Stimulated activated CD4-positive, alpha-beta T cell treated with anti-CD3 and anti-CD28 coated beads, Interleukin-12 subunit alpha, Interleukin-12 subunit beta, amount 100 ng/mL, for 4 hours (primary cell): ENCODE results near the gene PKD1L1.
A peak's percentile ranks its signal among the peaks of the same experiment; 100 is the strongest.
"Not testable (repeated sequence)": the region's sequence is repeated elsewhere in the genome, so short reads cannot be mapped to it uniquely, and the experiment has no call there.

ENCODE experiments used
- DNase-seq: peaks from one replicate; pipeline ENCODE4 v3.0.0-alpha.2; 2020

Gene PKD1L1, protein sequence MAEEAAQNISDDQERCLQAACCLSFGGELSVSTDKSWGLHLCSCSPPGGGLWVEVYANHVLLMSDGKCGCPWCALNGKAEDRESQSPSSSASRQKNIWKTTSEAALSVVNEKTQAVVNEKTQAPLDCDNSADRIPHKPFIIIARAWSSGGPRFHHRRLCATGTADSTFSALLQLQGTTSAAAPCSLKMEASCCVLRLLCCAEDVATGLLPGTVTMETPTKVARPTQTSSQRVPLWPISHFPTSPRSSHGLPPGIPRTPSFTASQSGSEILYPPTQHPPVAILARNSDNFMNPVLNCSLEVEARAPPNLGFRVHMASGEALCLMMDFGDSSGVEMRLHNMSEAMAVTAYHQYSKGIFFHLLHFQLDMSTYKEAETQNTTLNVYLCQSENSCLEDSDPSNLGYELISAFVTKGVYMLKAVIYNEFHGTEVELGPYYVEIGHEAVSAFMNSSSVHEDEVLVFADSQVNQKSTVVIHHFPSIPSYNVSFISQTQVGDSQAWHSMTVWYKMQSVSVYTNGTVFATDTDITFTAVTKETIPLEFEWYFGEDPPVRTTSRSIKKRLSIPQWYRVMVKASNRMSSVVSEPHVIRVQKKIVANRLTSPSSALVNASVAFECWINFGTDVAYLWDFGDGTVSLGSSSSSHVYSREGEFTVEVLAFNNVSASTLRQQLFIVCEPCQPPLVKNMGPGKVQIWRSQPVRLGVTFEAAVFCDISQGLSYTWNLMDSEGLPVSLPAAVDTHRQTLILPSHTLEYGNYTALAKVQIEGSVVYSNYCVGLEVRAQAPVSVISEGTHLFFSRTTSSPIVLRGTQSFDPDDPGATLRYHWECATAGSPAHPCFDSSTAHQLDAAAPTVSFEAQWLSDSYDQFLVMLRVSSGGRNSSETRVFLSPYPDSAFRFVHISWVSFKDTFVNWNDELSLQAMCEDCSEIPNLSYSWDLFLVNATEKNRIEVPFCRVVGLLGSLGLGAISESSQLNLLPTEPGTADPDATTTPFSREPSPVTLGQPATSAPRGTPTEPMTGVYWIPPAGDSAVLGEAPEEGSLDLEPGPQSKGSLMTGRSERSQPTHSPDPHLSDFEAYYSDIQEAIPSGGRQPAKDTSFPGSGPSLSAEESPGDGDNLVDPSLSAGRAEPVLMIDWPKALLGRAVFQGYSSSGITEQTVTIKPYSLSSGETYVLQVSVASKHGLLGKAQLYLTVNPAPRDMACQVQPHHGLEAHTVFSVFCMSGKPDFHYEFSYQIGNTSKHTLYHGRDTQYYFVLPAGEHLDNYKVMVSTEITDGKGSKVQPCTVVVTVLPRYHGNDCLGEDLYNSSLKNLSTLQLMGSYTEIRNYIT (N-terminal part only)

DNA sequence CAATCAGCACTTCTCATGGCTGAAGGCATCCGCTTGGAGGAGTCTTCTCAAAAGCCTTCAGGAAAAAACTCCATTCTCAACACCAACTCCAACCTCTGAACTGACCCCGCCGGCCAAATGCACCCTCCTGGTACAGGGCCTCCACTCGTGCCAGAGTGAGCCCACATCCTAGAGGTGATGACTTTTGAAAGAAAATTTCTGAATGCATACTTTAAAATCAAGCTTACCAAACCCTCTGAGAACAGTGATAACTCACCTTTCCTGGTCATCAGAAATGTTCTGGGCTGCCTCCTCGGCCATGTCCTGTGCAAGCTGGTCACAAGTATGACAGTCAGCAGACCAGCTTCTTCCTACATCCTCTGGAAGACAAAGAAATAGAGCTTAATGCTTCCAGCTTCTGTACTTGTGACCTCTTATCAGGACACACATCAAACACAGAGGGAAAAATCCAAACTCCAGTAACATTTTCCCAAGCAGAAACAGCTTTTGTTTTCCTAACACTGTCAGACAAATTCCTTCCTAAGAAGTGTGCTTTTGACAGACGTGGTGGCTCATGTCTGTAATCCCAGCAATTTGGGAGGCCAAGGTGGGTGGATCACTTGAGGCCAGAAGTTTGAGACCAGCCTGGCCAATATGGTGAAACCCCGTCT lies at the start of gene PKD1L1:
PKD1L1 (minus strand) TSS at position 326 of the 650 bp plus-strand sequence; CDS start at position 300, 26 bp downstream.
- no peak for DNase-seq

DNA sequence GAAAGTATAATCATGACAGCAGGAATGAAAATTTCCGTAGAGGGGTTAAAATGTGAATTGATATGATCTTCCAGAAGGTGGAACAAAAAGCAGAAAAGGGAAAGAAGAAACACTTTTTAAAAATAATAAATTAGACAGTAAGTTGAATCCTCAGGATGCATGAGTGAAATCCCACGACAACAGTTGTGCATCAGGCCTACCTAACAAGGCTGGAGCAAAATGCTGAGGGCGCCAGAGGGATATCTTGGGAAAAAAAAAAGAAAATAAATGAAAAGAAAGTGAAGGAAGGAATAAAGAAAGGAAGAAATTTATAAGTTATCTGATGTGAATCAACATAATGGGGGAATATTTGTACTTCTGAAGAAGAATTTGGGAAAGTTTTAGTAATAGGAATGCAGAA lies 44.2 kb upstream of the PKD1L1 start:
- DNase-seq: no peak

DNA sequence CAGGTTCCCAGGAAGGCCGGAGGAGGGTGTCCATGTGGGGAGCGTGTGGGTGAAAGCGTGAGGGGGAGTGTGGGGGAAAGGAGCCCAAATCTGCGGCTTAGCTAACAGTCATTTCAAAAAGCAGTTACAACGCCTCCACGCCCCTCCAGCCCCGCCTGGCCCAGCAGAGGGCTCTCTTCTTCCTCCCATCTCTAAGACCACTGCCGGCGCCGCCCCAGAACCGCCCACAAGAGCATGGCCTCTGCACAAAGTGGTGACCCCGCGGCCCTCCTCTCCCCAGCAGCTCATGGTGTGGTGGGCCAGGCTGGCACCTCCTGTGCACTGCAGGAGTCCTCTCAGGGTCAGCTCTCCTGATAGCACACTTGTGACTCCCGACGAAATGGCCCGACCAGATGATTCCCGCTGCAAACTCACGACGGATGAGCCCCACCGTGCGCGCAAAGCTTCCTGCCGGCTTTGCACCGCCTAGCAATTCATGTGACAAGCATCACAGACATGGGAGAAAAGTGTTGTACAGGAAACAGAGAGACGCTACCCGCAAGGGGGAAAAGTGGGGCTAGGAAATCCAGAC lies 43.6 kb upstream of the PKD1L1 start:
- DNase-seq: peak; percentile 78

DNA sequence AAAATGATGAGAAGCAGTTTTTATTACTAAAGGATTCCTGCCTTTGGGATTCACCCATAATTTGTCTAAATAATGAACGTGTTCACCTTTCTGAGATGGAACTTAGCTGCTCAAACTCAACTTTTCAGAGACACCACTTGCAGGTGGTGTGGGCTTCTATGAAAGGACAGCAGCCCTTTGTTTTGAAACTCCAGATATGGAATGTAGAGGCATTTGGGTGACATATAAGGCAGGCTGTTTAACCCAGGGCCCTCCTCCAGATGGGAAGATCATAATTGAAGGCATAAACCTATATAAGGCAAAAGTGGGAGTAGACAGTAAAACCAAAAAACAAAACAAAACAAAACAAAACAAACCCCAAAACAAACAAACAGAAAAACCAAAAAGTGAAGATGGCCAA lies 43.0 kb upstream of the PKD1L1 start:
- no peak for DNase-seq

DNA sequence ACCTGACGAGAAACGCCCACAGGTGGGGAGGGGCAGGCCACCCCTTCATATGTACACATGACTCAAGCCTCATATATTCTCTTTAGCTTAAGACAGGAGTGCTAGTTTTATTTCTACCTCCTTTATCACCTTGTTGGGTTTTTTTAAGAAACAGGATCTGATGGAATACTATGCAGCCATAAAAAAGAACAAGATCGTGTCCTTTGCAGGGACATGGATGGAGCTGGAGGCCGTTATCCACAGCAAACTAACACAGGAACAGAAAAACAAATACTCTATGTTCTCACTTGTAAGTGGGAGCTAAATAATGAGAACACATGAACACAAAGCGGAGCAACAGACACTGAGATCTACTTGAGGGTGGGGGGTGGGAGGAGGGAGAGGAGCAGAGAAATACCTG lies 42.3 kb upstream of the PKD1L1 start:
- no peak for DNase-seq

DNA sequence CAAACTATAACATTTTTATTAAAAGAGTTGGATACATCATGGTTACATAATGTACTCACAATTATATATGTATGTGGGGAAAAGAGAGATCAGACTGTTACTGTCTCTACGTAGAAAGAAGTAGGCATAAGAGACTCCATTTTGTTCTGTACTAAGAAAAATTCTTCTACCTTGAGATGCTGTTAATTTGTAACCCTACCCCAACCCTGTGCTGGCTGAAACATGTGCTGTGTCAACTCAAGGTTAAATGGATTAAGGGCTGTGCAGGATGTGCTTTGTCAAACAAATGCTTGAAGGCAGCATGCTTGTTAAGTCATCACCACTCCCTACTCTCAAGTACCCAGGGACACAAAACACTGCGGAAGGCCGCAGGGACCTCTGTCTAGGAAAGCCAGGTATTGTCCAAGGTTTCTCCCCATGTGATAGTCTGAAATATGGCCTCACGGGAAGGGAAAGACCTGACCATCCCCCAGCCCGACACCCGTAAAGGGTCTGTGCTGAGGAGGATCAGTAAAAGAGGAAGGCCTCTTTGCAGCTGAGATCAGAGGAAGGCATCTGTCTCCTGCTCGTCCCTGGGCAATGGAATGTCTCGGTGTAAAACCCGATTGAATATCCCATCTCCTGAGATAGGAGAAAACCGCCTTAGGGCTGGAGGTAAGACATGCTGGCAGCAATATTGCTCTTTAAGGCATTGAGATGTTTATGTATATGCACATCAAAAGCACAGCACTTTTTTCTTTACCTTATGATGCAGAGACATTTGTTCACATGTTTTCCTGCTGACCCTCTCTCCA lies 41.5 kb upstream of the PKD1L1 start:
- DNase-seq: not testable (repeated sequence)

DNA sequence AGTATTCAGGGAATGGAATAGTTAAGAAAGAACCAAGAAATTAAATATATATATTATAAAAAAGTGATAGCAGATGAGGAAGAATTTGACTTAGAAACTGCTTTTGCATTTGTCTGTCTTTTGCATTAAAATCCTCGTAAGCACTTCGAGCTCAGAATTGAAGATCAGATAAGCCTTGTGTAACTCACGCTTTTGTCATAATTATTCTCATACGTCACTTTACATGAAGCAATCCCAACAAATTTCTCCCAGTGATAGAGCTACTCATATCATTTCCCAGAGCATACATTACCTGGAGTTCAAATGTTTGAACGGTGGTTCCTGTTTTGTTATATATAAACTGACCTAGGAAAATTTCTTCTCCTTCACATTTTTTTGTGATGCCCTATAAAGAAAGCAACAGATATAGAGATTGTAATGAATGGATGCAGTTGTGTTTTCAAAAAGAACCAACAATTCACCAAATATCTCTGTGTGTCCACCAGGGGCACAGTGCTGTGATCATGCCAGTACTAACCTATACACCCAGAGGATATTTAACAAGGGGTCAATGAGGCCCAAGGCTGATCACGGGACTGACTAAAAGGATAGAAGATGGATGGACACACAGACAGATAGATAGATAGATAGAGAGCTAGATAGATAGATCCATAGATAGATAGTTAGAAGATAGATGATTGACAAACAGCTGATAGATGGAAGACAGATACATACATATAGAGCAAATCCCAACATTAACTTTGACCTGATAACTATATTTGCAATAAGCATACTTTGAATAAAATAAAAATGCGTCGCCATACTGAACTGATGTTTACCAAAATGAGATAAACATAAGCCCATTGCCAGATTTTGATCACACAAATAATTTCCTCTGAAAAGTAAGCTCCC lies 40.5 kb upstream of the PKD1L1 start:
- no peak for DNase-seq

DNA sequence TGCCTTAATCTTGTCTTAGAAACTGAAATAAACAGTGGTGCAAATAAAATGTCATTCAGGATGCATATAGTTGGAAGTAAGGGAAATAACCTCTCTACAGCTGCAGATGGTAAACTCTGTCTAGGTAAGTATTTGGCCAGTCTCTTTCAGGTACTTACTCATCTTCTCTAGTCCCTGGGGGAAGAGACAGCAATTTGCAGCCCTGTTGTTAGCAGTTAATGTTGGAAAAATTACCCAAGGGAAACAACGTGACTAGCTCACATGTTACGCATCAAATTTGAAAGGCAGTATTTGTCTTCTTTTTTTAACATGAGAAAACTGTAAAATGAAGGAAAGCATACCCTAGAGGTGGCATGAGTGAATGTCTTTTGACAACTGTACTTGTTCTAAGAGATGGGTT lies 34.3 kb upstream of the PKD1L1 start:
- DNase-seq: no peak

DNA sequence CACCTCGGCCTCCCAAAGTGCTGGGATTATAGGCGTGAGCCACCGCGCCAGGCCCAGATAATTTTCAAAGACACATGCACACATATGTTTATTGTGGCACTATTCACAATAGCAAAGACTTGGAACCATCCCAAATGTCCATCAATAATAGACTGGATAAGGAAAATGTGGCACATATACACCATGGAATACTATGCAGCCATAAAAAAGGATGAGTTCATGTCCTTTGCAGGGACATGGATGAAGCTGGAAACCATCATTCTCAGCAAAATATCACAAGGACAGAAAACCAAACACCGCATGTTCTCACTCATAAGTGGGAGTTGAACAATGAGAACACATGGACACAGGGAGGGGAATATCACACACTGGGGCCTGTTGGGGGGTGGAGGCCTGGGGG lies 32.4 kb upstream of the PKD1L1 start:
- not testable (repeated sequence) for DNase-seq

DNA sequence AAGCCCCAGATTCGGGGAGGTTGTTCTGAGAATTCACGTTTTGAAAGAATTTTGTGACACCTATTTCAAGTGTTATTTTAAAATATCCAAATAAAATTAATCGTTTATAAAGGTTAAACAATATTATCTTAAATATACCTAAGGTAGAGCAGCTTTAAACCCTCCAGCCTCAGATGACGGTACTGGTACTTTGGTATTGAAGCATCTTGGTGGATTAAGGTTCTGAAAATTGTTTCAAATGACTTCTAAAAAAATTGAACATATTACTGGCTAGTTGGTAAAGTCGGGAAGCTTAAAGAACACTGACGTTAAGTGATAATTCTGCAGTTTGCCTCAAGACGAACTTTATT lies 31.5 kb upstream of the PKD1L1 start:
- DNase-seq: no peak

DNA sequence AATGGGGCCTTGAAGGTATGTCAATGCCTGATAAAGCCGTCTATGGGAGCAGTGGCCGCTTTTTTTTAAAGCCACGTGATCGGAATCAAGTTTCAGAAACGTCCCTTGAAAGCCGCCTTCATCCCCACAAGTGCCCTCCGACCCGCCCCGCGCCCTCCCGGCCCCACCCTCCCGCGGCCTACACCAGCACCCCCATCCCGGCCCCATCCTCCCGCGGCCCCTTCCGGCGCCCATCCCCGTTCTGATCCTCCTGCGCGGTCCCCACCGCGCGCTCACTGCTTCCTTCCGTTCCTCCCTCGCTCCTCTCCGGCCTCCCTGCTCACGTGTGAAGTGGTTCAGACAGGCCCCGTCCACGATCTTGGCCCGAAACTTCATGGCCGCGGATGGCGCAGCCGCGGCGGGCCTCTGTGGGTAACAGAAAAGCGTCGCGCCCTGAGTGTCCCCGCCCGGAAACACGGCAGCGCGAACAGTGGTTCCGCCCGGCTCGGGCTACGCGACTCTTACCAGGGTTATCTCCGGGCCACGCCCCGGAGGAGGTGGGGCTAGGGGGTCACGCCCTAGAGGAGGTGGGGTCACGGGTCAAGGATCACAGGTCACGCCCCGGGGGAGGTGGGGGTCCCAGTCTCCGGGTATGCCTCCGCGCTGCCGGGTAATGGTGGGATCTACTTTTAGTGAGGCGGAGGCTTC lies 31.0 kb upstream of the PKD1L1 start, which contains the start of gene HUS1:
HUS1 (minus strand) TSS at position 471 of the 687 bp plus-strand sequence; CDS start at position 375, 96 bp downstream.
- peak; percentile 90 for DNase-seq

DNA sequence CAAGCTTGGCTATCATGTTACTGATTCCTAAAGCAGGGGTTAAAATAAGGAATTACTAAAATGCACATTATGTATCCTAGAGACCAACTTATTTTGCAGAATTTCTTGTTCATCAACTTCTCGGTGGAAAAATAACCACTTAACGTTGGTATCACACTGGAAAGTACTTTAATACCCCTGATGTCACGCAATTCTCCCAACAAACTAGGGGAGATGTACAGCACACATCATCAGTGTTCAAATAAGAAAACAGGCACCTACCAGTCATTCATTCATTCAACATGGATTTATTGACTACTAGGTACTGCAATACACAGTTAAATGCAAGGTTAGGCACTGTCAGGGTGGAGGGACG lies 30.5 kb upstream of the PKD1L1 start:
- no peak for DNase-seq

DNA sequence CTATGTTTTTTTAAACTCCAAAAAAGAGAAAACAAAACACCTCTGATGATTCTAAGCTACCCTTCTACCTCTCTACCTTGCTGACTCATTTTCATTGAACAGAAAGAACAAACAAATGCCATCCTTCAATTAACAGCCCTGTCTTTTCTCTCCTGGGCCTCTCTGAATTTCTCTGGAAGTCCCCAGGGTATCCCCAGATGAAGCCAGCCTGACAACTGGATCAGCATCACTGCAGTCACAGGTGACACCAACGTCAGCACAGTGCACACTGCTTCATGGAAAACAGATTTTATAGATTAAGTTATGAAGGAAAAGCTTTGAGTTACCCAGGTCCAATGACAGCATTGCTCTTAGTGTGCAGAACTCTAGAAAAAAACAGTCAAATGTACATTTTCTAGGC lies 25.5 kb upstream of the PKD1L1 start:
- DNase-seq: no peak

DNA sequence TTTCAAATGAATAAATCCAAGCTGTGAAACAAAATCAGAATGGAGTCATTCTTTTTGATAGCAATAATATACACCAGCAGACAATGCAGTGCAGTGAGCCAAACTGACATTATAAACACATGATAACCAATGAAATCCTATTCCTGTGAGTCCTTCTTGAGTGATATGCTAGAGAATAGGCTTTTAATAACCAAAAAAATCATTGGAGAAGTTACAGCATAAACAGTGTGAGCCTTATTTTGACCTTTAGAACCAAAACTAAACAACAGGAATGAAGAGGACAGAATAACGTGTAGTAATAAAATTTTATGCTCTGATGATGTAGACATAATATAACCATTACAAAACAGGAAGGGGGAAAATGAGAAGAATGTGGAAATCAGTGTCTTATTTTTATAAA lies 22.5 kb upstream of the PKD1L1 start:
- DNase-seq: no peak

DNA sequence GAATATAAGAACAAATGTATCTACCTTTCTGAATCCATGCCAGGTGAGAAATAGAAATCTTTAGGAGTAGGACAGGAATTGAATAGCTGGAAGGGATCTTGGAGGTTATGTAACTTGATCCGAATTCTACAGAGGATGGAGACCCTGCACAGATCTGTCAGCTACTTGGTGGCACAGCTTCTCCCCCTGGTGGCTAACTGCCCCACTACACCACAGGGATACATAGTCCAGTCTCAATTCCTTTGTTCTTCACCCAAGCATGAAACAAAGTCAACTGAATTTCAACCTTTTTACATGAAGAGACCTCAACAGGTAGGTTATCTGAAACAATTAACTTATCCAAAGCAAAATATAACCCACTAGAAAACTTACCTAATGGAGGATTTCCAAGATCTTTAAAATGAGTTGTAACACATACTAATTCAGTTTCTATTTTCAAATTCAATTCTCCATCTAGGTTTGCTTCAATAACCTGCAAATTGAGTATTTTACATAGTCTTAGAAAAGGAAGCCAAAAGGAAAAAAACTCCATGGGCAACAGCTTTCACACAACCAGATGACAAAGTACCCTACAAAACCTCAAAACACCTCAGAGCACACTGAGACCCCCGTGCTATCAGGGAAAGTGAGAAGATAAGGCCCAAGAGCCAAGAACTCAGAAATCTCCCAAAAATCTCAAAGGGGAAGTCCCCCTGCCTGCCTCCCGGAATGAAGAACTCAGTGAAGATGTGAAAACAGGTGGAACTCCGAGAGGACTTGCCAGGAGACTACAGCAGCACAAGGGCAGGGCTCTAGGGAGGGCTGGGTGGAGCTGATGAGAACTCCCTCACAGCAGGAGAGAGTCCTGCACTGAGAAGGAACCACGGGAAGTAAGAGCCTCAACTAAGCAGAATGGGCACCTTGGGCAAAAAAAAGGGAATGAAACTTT lies 20.8 kb upstream of the PKD1L1 start:
- DNase-seq: peak; percentile 50

DNA sequence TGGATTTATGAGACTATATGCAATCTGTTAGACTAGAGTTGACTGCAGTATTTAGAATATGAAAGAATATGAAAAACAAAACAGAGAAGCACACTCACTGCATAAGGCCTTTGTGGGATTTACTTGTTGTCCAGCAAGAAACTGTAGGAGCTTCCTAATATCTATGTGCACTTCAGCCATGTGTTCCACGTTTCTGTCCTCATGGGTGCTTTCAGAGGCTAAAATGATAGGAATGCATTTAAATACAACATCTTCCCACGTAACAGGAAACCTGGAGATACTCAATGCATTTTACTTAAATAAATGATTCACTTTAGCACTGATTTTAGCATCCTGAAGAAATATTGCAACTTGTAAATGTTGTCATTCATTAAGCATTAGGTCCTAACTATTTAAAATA lies 19.4 kb upstream of the PKD1L1 start:
- DNase-seq: no peak

DNA sequence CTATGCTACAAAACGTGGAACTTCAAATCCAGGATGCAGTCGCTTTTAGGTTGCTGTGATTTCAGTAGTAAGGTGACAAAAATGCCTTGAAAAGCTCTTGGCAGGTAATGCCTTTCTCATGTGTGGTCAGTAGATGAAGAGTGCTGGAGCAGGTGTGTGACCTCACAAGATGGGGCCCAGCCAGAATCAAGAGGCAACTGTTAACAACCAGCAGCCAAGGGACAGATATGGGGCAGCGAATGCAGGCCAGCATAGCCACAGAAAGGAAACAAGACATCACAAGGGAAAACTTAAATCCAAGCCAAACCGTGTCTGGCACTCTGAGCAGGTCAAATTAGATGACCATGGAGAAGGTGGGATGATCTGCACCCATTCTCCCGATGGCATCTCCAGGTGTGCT lies 18.9 kb upstream of the PKD1L1 start:
- DNase-seq: no peak

DNA sequence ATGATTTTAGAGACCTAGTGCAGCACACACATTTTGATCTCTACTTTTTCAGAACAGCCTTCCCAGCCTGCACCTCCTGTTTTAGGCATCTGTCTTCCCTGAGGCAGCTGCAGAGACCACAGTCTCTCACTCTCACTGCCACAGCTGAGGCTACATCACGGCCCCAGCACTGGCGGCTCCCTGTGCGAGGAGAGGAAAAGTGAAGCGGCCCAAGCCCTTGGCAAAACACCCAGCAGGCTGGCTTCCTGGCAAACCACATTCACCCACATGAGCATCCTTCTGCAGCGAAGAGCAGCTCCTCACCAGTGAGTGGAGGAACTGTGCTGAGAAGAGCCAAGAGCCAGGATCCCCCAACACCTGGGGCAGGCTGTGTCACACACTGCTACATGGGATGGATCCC lies 17.2 kb upstream of the PKD1L1 start:
- DNase-seq: no peak

DNA sequence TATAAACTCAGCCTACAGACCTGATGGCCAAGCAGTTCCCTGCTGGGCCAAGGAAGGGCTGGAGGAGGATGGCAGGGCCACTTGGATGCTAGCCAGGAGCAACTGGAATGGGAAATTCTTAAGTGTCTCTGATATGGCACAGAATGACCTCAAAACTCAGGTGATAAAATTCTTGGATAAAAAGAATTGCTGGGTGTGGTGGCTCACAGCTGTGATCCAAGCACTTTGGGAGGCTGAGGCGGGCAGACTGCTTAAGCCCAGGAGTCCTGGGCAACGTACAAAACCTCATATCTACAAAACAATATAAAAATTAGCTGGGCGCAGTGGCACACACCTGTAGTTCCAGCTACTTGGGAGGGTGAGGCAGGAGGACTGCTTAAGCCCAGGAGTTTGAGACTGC lies 14.0 kb upstream of the PKD1L1 start:
- DNase-seq: no peak
